Measurements from ENCODE around the gene C1orf198. TPM values are rescaled to one million over a fixed set of nuclear protein-coding genes. Genes with fewer than 3 reads are reported as not detected.

C1orf198 gene
- total RNA-seq, 1 donor: 75.6 TPM

GRCh38 chr1:230863449-230863848 is 4.9 kb downstream of the C1orf198 start:
- H3K4me3 ChIP-seq (ENCODE audit: low read depth, low read length): peak overlapping the region; percentile 39
- no peak for TF ChIP-seq CTCF (IDR thresholded peaks at IDR 0.05; ENCODE audit: insufficient read depth, low read length)
- no peak for DNase-seq (ENCODE audit: low read depth)

DNA sequence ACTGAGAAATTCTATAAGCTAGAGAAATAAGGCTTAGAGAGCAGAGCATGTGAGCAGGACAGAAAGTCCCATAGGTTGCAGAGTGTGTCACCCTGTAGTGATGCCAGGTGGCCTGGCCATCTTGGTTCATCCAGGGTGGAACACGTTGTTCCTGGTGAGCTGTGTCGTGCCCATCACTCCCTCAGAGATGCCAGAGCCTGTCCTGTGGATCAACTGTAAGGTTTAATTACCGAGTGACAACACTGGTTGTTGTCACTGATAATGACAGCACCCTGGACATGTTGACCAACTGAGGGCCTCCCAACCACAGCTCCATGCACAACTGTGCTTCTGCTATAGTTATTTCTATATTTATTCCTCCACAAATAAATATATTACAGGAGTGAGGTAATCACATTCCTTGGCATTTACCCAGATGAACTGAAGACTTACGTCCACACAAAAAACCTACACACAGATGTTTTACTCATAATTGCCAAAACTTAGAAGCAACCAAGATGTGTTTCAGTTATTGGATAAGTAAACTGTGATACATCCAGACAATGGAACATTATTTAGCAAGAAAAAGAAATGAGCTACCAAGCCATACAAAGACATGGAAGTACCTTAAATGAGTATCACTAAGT is 6.2 kb downstream of the C1orf198 start:
- no peak overlapping the region for H3K4me3 ChIP-seq (ENCODE audit: low read depth, low read length)
- peak; percentile 86 for DNase-seq (ENCODE audit: low read depth)
- TF ChIP-seq CTCF (IDR thresholded peaks at IDR 0.05; ENCODE audit: insufficient read depth, low read length): no peak

DNA sequence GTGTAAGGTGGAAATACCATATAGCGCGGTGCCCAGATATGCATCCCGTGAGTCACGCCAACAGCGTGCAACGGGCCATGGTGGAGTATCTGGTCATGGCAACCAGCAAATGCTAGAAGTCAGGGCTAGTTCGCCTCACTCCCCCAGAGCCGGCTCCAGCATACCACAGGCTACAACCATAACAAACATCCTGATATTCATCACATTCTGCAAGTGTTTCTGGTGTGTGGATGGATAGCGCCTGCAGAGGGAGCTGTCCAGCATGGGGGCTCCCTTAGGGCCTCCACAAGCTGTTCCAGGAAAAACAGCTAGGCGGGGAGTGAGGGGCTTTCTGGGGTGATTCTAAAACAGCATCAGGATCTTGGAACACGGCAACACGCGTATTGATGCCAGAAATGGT is 6.8 kb downstream of the C1orf198 start:
- no peak overlapping the region for H3K4me3 ChIP-seq (ENCODE audit: low read depth, low read length)
- DNase-seq (ENCODE audit: low read depth): no peak
- TF ChIP-seq CTCF (IDR thresholded peaks at IDR 0.05; ENCODE audit: insufficient read depth, low read length): peak; percentile 13

DNA sequence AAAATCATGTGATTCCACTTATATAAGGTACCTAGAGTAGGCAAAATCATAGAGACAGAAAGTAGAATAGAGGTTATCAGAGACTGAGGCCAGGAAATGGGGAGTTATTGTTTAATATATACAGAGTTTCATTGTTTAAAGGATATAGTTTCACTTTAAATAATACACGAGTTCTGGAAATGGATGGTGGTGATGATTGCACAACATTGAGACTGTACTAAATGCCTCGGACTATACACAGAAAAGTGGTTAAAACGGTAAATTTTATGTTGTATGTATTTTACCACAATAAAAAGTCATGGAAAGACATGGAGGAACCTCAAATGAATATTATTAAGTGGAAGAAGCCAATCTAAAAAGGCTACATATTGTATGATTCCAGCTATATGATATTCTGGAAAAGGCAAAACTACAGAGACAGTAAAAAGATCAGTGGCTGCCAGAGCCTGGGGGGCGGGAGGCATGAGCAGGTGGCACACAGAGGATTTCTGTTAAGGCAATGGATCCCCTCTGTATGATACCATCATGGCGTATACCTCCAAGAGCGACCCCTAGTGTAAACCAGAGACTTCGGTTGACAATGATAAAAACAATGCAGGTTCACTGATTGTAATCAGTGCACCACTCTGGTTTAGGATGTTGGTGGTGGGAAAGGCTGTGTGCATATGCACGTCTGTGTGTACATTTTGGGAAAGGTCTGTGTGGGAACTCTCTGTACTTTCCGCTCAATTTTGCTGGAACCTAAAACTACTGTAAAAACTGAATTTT is 7.5 kb downstream of the C1orf198 start:
- no peak for TF ChIP-seq CTCF (IDR thresholded peaks at IDR 0.05; ENCODE audit: insufficient read depth, low read length)
- no peak for DNase-seq (ENCODE audit: low read depth)

GRCh38 chr1:230858918-230859729 is 9.2 kb downstream of the C1orf198 start:
- TF ChIP-seq CTCF (IDR thresholded peaks at IDR 0.05; ENCODE audit: insufficient read depth, low read length): no peak
- no peak overlapping the region for H3K4me3 ChIP-seq (ENCODE audit: low read depth, low read length)
- no peak for DNase-seq (ENCODE audit: low read depth)

More for the DNA sequence above, 7.5 kb downstream of the C1orf198 start:
- no peak overlapping the region for H3K4me3 ChIP-seq (ENCODE audit: low read depth, low read length)

DNA sequence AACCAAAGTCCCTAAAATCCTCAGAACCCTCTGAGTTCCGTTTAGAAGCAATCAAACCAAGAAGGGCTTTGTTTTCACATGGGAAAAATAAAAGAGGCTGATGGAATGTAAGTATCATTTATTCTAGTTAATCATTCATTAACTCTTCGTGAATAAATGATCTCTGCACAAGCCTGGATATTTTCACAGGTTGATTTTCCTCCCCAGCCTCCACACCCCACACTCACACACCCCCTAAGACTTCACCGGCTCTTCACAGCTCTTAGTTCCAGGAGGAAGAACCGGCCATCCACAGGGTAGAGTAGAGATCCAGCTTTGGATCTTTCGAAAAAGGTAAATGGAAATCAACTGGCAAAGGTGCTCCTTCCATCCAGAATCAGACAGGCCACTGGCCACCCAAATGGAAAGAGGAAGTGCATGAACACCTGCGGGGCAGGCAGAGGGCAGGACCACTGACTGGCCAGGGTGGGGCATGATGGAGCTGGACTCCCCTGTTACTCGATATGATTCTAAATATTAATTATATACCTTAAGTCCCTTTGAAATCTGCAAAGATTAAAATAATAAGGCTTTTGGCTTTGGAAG is 10.0 kb downstream of the C1orf198 start:
- H3K4me3 ChIP-seq (ENCODE audit: low read depth, low read length): no peak overlapping the region
- TF ChIP-seq CTCF (IDR thresholded peaks at IDR 0.05; ENCODE audit: insufficient read depth, low read length): no peak
- no peak for DNase-seq (ENCODE audit: low read depth)
